HG02885 (cell line): Measurements from ENCODE around the gene SLC11A1.

Experiments
- ATAC-seq: cut with Tn5 transposase; IDR thresholded peaks from one replicate; pipeline ENCODE4 v1.9.1; 2021; ENCODE audit warnings: mild to moderate bottlenecking; ENCODE audit not compliant: unreplicated experiment, poor library complexity

The SLC11A1 gene

GRCh38 chr2:218403810-218404209, 21.7 kb downstream of the SLC11A1 start:
- ATAC-seq: no peak

DNA sequence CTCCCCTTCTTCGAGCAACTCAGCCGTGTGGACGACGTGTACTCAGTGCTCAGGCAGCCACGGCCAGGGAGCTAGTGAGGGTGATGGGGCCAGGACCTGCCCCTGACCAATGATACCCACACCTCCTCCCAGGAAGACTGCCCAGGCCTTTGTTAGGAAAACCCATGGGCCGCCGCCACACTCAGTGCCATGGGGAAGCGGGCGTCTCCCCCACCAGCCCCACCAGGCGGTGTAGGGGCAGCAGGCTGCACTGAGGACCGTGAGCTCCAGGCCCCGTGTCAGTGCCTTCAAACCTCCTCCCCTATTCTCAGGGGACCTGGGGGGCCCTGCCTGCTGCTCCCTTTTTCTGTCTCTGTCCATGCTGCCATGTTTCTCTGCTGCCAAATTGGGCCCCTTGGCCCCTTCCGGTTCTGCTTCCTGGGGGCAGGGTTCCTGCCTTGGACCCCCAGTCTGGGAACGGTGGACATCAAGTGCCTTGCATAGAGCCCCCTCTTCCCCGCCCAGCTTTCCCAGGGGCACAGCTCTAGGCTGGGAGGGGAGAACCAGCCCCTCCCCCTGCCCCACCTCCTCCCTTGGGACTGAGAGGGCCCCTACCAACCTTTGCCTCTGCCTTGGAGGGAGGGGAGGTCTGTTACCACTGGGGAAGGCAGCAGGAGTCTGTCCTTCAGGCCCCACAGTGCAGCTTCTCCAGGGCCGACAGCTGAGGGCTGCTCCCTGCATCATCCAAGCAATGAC, 22.4 kb downstream of the SLC11A1 start:
- ATAC-seq: no peak

DNA sequence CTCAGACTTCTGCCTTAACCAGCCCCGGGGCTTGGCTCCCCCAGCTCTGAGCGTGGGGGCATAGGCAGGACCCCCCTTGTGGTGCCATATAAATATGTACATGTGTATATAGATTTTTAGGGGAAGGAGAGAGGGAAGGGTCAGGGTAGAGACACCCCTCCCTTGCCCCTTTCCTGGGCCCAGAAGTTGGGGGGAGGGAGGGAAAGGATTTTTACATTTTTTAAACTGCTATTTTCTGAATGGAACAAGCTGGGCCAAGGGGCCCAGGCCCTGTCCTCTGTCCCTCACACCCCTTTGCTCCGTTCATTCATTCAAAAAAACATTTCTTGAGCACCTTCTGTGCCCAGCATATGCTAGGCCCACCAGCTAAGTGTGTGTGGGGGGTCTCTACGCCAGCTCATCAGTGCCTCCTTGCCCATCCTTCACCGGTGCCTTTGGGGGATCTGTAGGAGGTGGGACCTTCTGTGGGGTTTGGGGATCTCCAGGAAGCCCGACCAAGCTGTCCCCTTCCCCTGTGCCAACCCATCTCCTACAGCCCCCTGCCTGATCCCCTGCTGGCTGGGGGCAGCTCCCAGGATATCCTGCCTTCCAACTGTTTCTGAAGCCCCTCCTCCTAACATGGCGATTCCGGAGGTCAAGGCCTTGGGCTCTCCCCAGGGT, 23.1 kb downstream of the SLC11A1 start:
- no peak for ATAC-seq

- peak; percentile 17 for ATAC-seq
Measured at GRCh38 chr2:218405746-218406208, 23.7 kb downstream of the SLC11A1 start.

DNA sequence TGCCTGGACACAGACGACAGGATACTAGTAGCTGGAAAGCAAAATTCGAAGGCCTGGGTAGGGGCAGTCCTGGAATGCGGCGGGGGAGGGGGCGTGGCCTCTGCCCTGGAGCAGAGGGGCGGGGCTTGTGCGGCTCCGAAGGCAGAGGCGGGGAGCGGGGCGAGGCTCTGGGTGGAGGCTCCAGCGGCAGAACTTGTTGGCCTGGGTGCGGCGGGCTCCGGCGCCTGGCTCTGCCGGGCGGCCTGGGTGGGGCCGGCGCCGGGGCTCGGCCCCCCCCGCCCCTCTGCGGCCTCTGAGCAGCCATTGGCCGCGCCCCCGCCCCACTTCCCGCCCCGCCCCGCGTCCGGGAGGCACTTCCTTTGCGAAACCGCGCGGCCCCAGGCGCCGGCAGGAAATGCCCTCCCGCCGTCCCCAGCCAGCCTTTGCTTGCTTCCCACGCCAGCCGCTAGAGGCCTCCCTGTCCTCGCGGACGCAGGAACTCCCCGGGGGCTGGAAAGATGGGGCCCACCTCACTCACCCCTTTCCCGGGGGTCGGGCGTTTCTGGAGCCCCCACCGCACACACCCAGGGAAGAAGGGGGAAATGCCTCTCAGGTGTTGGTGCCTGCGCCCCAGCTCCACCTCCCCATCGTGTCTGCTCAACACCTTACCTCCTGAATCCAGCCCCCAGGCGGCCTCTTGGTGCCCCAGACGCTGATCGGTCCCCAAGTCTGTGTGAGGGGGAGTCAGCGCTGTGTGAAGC, 24.3 kb downstream of the SLC11A1 start:
- peak; percentile 89 for ATAC-seq

DNA sequence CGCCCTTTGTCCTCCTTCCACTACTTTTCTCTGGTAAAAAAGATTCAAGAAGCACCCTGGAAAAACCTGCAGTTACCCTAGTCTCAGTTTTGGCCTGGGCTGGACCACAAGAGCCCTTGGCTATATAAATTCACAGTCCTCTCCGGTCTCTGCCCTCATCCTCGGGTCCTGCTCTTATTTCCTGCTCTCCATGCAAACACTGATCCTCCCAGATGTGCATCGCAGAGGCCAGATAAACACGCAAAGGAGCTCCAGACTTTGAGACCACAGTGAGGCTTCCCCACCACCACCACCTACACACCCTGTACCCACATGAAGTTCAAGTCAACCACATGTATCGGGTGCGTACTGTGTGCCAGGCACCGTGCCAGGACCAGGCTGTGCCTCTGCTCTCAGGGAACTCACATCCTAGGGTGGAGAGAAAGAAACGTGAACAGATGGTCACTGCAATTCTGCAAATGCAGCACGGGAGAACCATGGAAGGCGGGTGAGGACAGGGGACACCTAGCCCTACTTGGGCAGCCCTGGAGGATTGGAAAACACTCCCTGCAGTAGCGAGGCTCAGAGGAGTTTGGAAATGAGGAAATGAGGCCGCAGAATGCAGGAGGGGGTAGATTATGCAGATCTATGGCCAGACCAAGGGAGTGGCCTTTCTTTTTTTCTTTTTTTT, 25.0 kb downstream of the SLC11A1 start:
- no peak for ATAC-seq

- ATAC-seq: no peak
Measured at GRCh38 chr2:218407717-218408116, 25.6 kb downstream of the SLC11A1 start.

DNA sequence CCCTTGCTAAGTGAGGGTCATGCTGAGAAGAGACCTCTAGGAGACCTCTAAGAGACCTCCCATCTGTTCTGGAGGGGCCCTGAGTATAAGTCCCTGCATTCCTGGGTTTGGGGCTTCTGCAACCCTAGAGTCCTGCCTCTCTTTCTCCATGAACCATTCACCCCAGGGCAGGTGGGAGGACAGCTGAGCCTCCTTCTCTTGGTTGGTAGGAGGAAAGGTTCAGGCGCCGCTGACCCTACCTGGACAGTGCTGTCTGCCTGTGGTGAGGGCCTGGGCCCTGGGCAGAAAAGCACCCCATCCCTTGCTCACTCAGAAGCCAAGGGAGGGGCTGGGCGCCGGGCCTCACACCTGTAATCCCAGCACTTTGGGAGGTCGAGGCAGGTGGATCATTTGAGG, 36.2 kb downstream of the SLC11A1 start:
- no peak for ATAC-seq

GRCh38 chr2:218418717-218419458, 36.8 kb downstream of the SLC11A1 start, which contains the start of gene VIL1:
Gene VIL1 (plus strand): TSS chr2:218419123. CDS start chr2:218423779, 4,656 bp downstream.
- ATAC-seq: no peak

DNA sequence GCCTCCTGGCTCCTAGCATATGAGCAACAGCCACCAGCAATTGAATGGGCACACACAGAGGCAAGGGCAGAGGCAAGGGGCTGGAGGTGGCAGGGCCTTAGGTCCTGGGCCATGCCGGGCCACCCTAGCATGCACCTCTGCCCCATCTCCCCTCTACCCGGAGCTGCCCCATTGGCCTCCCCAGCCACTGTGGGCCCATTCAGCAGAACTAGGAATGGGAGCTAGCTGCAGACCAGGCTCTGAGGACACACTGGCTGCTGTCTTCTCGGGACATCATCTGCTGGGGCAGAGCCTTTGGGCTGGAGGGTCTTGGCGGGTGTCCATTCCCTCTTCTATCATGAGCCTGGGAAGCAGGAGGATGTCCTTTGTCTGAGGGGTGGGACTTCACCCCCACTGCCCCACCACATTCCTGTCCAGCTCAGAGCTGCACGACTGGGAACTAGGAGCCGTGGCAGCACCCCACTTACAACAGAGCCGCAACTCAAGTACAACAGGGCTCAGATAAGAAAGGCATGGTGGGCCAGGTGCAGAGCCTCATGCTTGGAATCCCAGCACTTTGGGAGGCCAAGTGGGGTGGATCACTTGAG, 37.6 kb downstream of the SLC11A1 start:
- ATAC-seq: no peak

- no peak for ATAC-seq
Measured at GRCh38 chr2:218421027-218421426, 39.0 kb downstream of the SLC11A1 start.

DNA sequence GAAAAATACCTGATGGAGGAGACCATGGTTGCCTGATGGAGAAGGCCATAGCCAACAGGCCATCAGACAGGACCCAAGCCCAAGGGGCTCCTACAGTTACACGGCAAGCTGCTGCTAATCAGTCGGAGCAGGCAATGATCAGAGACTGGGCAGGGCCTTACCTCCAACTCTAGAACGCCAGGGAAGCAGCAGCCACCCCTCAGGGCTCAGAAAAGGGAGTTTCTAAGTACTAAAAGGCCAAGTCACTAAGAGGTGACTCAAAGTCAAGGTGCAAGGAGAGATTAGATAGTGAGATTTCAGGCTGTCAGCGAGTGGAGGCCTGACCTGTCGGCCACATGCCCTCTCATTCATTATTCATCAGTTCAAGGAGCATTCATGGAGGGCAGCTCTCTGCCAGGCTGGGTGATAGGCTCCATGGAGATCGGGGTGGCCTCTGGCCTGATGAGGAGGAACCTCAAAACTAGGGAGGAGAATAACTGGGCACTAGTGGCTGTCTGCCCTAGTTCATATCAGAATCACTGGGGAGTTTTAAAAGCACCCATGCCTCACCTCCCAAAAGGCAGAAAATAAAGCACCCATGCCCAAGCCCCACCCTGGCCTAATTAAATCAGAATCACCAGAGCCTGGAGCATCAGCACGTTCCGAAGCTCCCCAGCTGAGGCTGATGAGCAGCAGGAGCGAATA, 40.5 kb downstream of the SLC11A1 start:
- ATAC-seq: no peak

GRCh38 chr2:218423584-218423983, 41.5 kb downstream of the SLC11A1 start:
- no peak for ATAC-seq

GRCh38 chr2:218425531-218425930, 43.5 kb downstream of the SLC11A1 start:
- no peak for ATAC-seq

DNA sequence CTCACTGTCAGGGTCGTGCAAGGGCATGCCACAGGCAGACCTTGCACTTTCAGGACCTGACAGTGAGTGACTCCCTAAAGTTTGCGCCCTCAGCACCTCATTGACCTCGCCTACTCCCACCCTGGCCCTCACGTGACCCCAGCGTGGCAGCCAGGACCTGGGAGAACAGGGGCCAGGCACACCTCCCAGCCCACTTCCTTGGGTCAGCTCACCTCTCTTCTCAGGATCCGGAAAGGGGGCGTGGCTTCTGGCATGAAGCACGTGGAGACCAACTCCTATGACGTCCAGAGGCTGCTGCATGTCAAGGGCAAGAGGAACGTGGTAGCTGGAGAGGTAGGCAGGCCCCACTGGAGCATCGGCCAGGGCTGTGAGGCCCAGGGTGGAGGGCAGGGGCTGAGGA, 45.7 kb downstream of the SLC11A1 start:
- ATAC-seq: no peak

DNA sequence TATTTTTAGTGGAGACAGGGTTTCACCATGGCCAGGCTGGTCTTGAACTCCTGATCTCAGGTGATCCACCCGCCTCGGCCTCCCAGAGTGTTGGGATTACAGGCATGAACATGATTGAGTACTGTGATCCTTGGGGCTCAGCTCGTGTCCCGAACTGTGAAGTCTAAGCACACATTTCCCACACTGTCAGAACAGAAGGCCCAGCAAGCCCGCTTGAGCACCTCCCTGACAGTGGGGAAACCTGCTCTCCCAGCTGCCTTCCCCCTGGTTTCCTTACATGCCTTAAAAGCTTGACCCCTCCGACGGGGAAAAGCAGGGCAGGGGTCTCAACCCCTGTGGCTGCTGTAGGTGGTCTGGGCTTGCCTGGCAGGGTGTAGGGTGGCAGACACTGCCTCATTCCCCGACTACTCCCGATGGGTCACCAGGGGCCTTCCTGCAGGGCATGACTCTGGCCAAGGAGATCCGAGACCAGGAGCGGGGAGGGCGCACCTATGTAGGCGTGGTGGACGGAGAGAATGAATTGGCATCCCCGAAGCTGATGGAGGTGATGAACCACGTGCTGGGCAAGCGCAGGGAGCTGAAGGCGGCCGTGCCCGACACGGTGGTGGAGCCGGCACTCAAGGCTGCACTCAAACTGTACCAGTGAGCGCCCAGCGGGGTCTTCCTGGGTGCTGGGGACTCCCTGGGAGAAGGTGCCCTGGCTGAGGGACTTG, 46.9 kb downstream of the SLC11A1 start:
- ATAC-seq: no peak

DNA sequence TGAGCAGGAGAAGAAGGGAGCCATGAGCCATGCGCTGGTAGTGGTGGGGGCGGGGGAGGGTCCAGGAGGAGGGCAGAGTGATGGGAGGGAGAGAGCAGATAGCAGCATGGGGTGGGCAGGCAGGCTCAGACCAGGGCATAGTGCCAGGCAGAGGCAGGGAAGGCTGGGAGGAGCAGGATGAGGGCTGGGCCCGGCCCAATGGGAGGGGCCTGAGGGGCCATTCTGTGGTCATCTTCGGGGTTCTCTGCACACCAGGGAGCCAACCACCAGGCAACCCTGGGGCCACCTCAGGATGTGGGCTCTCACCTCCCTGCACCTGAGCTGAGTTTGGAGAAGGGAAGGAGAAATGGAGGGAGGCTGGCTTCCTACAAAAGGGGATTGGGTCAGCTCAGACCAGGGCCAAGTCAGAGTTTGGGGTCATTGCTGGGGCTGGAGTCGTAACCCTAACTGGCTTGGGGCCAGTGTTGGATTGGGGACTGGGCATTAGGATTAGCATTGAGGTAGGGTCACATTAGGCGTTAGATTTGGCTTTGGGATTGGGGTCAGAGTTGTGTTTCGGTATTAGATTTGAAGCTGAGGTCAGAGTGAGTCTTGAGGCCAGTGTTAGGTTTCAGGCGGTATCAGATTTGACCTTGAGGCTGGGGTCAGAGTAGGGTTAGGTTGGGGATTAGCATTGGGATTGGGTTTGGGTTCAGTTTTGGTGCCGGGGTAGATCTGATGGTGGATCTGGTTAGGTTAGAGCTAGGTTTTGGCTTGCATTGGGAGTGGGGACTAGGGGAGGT, 48.0 kb downstream of the SLC11A1 start:
- no peak for ATAC-seq

DNA sequence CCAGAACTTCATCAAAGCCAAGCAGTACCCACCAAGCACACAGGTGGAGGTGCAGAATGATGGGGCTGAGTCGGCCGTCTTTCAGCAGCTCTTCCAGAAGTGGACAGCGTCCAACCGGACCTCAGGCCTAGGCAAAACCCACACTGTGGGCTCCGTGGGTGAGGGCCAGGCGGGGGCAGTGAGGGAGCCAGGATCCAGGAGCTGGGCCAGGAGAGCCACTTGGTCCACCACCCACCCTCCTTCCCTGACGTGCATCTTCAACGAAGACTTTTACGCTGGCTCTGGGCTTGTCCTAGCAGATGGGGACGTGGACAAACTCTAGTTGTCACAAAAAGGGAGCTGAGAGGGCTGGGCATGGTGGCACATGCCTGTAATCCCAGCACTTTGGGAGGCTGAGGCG, 48.6 kb downstream of the SLC11A1 start:
- no peak for ATAC-seq
